ELR (cell line): ENCODE results near the gene ZFR.
"Not testable (repeated sequence)": the region's sequence is repeated elsewhere in the genome, so short reads cannot be mapped to it uniquely, and the experiment has no call there.

Experiments
- DNase-seq: peaks from one replicate; pipeline ENCODE4 v3.0.0-alpha.2; 2015; ENCODE audit warnings: low read depth

ZFR gene

DNA sequence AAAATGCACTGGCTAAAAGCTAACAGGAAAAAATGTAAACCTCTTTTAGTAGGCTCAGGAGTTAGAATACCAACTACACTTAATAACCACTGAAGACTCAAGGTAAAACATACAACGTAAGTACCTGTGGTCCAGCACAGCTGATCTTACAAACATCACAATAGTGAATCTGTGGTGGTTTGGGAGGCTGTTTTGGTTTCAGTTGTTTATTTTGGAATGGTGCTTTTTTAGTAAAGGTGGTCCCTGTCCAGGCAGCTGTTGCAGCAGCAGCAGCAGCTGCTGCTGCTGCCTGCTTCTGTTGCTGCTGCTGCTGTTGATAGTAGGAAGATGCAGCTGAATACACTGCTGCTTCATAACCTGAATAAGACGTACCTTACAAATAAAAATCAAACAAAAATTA is 37.9 kb downstream of the ZFR start:
- DNase-seq = no peak

DNA sequence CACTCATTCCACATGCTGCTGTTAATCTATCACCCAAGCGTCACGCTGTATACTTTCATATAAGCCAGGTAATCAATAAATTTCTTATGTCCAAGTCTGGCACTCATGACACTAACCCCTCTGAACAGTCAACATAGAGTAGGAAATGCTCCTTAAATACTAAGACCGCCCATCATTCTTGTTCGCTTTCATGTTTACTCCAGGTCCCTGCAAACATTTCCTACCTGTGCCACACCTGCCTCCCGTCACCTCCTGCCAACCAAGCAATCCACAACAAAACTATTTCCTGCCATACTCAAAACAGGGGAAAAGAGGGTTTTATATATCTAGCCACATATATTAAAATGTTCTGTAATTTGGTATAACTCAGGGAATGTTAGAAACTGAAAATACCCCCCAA is 39.0 kb downstream of the ZFR start:
- DNase-seq = no peak

DNA sequence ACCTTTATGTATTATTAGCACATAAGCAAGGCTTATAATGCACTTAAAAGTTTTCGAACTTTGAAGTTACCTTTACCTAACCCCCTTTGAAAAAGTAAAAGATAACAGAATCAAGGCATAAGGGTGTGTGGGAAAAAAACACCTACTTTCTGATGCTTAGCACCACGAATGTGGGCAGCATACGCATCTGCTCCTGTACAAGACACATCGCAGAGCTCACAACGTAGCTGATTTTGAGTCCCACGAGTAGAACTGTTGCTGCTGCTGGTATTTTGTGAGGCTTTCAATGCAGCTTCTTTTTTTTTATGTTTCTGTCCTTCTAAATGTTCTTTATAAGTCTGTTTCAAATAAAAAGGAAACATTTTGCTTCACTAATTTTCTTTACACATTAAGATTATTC is 40.8 kb downstream of the ZFR start:
- DNase-seq = no peak

DNA sequence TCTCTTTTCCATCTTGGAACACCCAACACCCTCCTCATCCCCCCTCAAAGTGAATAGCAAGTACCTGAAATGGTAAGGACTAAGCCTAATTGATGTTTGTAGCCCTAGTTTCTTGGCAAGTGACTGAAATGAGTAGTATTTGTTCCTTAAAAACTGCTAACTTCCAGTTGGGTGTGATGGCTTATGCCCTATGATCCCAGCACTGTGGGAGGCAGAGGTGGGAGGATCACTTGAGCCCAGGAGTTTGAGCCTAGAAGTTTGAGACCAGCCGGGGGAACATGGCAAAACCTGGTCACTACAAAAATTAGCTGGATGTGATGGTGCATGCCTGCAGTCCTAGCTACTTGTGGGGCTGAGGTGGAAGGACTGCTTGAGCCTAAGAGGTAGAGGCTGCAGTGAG is 44.1 kb downstream of the ZFR start:
- DNase-seq = no peak

DNA sequence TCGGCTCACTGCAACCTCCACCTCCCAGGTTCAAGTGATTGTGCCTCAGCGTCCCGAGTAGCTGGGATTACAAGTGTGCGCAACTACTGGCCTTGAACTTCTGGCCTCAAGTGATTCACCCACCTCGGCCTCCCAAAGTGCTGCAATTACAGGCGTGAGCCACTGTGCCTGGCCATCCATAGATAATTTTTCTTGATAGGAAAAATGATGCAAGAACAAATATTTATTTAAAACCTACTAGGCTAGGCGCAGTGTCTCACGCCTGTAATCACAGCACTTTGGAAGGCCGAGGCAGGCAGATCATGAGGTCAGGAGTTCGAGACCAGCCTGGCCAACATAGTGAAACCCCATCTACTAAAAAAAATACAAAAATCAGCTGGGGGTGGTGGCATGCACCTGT is 45.8 kb downstream of the ZFR start:
- not testable (repeated sequence) for DNase-seq

DNA sequence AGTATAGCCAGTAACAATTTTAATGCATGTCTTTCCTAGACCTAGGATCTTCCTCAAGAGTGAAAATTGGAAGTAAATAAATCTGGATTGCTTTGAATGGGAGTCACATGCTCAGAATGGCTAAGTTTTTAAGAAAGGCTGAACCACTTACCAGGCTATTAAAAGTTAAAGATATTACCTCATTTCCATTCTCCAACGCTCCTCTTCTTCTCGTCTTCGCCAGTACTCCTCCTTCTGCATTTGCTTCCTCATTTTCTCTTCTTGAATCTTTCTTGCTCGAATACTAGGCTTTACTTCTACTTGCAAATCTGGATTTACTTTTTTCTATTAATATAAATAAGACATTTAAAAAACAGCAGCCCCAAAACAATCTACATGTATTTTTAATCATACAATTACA is 49.6 kb downstream of the ZFR start:
- no peak for DNase-seq

DNA sequence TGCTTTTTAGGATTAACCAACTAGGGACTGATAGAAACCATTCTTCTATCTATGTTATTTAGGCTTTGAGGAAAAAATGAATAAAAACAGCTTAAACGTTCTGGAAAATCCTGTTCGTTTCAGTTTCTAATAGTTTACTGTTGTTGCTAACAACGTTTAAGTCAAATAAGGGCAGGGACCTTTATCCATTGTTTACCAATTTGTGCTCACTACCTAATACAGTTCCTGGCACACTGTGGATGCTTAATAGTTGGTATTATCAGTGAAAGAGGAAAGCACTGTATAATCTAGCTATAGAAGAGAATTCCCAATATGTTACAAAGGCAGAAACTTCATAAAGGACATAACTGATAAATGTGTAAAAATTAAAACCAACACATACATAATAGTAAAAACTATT is 52.5 kb downstream of the ZFR start:
- no peak for DNase-seq

DNA sequence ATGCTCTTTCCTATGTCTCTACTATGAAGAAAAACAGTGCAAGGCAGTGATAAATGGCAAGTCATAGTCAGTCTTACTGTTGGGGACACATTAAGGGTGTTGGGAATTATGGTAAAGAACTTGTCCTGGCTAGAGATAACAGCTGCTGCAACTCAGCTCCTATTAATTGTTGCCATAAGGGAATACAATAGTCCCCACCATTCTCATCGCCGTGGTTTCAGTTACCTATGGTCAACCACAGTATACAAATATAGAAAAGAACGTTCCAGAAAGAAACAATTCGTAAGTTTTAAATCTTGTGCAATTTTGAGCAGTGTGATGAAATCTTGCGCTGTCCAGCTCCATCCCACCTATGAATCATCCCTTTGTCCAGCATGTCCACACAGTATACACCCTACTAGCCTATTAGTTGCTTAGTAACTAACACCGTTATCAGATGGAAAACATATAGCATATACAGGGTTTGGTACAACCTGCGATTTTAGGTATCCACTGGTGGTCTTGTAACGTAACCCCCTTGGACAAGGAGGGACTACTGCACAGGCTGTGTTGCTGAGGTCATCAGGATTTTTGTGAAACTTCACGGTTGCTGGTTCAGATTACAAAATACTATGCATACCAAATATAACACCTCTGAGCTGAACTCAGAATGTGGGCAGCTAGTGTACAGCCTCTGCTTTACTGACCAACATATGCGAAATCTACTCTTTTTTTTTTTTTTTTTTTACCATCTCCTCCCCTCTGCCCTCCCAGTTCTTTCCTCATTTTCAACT is 53.5 kb downstream of the ZFR start:
- DNase-seq = peak; percentile 91

DNA sequence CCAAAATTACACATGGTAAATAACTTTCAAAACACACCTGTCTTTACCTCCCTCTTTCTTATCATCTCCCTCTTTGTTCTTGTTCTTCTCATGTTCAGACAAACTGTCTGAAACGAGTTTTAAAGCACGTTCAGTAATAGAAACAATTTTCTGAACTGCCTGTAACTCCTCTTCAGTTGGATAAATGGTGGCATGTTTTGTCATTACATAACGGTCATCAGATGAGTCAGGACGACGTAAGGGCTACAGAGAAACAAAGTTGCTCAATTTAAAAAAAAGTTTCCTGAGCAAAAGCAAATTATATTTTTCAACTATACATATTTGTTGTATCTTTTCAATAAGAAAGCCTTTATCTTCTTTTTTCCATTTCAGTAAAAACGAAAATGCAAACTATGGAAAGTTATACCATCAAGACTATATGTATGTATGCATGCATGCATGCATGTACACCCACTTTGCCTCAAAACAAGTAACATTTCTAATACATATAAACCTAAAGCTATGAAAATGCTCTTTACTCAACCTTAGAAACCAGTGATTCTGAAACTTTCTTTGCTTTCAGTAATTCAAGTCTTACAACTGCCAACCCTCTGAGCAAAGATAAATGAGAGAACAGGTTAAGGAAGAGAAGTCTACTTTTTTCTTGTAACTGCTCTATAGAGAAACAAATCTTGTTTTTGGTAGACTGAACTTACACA is 56.0 kb downstream of the ZFR start:
- peak; percentile 76 for DNase-seq

DNA sequence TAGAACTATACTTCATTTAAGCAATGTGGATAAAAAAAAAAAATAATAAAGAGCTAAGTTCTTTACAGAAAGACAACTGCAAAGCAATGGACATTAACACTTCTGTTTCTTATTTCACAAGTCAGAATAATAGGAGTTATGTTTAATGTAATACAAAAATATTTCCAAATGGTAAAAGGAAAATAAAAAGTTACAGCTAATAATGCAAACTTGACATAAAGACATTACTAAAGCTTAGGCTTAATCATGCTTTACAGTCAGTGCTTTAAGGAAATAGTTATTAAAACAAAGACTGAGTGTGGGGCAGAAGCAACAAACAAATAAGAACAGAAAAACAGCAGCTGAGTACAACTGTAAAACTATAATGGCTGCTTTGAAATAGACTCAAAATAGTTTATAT is 56.7 kb downstream of the ZFR start:
- DNase-seq = no peak

DNA sequence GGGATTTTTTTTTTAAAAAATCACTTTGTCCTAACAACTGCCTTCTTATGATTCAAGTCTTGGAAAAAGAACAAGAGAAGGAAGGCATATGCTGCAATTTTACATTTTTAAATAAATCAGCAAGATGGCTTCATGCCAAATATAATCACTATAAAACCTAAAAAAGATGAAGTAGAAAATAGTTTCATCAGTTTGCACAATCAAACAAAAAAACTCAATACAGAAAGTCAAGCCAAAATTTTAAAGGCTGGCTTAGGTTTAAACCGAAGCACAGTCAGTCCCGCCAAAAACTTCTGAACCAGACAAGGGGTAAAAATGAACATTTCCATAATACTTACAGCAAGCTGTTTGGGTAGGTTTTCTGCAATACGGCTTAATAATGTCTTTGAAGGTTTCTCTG is 57.3 kb downstream of the ZFR start:
- no peak for DNase-seq

DNA sequence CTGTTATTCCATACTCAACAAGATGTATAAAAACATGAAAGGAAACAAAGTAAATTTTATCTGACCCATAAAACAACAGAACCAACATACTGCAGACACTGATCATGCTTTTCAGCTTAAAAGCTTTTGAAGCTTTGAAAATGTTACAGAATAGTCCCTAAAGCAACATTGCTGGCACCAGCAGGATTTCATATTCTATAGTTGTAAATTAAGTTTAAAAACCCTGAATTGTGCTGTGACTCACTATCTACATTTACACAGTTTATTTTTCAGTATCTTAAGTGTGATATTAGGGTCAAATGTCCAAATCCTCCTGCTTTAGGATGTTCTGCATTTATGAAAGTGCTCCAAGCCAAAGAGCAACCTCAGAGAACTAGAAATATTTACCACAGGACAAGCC is 59.9 kb downstream of the ZFR start:
- no peak for DNase-seq

DNA sequence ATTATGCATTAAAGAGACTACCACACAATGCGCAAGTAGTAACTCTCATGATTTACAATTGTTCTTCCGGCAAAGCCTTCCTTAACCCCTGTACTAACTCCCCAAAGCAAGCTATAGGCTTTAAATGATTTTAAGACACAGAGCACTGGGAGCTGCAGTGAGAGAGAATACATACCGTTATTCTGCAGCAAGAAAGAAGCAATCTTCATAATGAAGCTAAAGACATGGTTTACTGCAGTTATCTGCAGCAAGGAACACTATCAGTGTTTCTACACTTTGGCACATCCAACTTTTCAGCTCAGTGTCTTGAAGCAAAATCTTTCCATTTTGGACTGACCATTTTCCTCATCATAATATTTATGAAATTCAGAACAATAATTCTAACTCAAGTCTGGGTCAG is 61.0 kb downstream of the ZFR start:
- no peak for DNase-seq

DNA sequence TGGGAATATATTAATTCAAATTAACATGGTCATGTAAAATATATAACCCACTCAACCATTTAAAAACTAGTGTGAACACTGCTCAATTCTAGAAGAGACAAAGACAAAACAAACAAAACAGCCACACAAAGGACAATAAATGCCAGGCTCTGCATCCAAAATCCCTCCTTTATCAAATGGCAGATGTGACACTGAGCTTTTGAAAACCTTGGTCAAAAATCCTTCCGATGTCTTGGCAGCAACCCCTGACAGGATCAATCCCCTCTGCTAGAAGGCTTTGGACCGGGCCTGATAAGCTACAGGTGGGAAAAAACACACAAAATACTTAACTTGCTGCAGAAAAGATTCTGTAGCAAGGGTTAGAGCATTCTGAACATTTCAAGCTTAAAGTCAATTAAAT is 61.5 kb downstream of the ZFR start:
- no peak for DNase-seq

DNA sequence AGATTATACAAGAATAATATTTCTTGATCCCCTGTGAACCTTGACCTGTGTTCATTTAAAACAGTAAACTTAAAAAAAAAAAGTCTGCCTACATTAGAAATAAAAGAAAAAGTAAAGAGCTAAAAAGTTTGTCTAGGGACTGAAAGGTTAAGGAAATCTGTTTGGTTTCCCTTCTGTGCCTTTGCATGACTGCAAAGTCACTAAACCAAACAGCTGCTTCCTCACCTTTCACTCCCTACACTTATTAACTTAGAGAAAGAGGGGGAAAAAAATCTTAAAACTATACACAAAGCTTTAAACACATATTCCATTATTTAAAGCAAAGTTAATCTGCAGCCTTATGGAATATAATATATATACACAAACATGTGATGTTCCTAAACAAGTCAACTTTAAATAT is 65.1 kb downstream of the ZFR start:
- no peak for DNase-seq

DNA sequence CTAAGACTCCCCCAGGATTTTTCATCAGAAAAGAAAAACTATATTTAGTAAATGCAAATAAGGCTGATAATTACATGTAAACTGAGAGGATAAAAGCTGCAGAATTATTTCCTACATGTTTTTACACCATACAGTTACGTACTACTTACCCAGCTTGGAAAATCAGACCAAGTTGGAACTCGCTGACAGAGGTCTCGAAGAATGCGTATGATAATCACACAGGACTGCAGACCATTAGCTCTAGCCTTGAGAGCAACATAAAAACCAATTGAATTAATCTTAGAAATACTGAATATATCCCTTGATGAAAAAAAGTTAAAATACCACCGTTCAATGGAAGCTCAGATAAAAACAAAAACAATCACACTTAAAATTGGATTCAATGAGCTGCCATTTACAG is 65.6 kb downstream of the ZFR start:
- no peak for DNase-seq

DNA sequence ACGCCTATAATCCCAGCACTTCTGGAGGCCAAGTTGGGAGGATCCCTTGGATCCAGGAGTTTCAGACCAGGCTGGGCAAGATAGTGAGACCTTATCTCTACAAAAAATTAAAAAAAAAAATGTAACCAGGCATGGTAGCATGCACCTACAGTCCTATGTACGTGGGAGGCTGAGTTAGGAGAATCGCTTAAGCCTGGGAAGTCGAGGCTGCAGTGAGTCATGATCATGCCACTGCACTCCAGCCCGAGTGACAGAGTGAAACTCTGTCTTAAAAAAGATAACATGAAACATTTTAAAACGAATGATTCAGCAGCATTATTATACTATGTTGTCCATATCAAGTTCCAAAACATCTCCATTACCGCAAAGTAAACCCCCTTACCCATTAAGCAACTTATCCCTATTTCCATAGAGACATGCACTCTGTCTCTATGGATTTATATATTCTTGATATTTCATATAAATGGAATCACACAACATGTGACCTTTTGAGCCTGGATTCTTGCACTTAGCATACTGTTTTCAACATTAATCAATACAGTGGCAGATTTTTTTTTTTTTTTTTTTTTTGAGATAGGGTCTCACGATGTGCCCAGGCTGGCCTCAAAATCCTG is 74.9 kb downstream of the ZFR start:
- no peak for DNase-seq

DNA sequence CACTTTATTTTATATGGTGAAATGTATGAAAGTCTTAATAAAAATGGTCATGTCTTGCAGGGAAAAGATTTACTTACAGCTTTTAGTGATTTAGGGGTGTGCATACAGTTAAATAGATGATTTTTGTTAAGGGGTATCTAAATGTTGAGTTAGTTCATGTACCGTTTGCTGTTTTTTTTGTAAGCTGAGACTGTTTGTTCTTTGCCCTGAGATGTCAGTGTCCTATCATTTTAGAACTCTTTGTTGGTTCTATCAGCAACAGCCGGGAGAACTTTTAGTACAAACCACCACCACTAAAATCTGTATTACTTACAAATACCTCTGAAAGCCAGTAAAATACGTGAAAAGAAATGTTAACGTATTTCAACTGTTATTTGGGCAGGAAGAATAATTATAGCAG is 75.5 kb downstream of the ZFR start:
- DNase-seq = no peak

DNA sequence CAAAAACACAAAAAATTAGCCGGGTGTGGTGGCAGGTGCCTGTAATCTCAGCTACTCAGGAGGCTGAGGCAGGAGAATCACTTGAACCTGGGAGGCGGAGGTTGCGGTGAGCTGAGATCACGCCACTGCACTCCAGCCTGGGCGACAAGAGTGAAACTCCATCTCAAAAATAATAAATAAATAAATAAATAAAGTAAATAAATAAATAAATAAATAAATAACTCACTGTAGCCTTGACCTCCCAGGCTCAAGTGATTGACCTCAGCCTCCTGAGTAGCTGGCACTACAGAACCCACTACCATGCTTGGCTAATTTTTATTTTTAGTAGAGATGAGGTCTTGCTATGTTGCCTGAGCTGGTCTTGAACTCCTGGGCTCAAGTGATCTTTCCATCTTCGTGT is 77.3 kb downstream of the ZFR start:
- not testable (repeated sequence) for DNase-seq

DNA sequence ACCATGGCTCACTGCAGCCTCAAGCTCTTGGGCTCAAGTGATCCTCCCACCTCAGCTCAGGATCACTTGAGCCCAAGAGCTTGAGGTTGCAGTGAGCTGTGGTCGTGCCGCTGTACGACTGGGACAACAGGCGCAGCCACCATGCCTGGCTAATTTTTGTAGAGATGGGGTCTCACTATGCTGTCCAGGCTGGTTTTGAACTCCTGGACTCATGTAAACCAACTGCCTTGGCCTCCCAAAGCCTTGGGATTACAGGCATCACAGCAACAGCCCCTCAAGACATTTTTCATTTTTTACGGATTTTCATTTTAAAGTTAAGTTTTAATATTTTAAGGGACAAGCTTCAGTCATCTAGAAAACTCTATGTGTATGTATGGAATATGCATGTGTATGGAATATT is 78.9 kb downstream of the ZFR start:
- no peak for DNase-seq

DNA sequence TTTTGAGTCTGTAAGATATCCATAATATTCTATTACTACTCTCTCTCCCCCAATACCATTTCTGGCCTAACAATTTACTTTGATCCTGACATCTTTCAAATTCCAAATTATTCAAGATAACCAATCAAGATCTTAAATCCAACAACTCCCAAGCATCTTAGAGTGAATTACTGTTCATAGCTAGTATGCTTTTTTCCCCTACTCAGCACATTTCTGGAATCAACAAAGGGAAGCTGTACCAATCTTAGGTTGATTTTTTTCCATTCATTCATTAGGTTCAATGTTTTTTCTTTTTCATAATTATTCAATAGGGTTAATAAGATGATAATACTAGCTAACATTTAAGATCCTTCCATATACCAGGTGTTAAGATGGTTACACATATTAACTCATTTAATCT is 81.5 kb downstream of the ZFR start:
- DNase-seq = no peak

DNA sequence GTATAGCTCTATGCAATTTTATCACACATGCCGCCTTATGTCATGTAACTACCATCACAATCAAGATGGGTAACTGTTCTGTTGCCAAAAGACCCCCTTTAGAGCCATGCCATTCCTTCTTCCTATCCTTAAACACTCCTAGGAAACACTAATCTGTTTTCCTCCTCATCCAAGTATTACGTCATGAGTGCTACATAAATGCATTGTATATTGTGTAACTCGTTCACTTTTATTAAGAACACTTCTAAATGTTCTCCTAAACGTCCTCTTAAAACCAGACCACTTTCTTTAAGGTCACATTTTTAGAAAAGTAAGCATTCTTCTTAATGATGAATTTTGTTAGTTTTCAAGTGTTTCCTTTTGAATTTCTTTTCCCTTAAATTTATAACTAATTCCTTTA is 82.0 kb downstream of the ZFR start:
- no peak for DNase-seq

DNA sequence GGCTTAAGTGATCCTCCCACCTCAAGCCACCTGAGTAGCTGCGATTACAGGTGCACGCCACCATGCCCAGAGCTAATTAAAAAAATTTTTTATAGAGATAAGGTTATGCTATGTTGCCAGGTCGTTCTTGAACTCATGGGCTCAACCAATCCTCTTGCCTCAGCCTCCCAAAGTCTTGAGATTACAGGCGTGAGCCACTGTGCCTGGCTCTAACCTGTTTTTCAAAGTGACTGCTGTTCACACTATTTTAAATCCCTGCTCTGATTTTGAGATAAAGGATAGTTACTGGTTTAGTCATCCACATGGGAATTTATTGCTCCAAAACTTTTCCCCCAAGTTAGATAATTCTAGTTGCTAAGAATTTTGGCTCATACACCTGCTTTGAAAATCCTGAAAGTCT is 83.6 kb downstream of the ZFR start:
- DNase-seq = no peak

DNA sequence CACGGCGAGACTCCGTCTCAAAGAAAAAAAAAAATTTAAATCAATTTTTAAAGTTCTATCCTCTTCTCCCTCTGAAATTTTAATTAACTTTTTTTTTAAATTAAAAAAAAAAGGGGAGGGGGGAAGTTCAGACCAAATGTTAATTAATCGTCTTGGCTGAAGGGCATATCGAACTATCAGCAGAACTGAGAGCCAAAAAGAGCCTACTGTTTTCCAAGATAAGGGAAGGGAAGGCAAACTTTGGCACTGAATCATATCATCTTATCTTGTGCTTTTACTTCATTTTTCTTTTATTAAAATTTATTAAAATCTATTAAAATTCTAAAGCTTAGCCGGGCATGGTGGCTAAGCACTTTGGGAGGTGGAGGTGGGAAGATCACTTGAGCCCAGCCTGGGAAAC is 85.9 kb downstream of the ZFR start:
- DNase-seq = no peak
